GM19240 (cell line): Measurements from ENCODE around the gene SLC22A25.
"Not testable (repeated sequence)": the region's sequence is repeated elsewhere in the genome, so short reads cannot be mapped to it uniquely, and the experiment has no call there.

Experiments
- DNase-seq: peaks from one replicate; pipeline ENCODE4 v3.0.0; 2011; ENCODE audit warnings: low spot score; ENCODE audit not compliant: insufficient read length

The SLC22A25 gene

DNA sequence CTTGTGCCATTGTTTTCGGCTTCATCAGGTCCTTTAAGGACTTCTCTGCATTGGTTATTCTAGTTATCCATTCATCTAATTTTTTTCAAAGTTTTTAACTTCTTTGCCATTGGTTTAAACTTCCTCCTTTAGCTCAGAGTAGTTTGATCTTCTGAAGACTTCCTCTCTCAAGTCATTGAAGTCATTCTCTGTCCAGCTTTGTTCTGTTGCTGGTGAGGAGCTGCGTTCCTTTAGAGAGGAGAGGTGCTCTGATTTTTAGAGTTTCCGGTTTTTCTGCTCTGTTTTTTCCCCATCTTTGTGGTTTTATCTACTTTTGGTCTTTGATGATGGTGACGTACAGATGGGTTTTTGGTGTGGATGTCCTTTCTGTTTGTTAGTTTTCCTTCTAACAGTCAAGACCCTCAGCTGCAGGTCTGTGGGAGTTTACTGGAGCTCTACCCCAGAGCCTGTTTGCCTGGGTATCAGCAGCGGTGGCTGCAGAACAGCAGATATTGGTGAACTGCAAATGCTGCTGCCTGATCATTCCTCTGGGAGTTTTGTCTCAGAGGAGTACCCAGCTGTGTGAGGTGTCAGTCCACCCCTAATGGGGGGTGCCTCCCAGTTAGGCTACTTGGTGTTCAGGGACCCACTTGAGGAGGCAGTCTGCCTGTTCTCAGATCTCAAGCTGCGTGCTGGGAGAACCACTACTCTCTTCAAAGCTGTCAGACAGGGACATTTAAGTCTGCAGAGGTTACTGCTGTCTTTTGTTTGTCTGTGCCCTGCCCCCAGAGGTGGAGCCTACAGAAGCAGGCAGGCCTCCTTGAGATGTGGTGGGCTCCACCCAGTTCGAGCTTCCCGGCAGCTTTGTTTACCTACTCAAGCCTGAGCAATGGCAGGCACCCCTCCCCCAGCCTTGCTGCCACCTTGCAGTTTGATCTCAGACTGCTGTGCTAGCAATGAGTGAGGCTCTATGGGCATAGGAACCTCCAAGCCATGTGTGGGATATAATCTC, 7.6 kb downstream of the SLC22A25 start:
- DNase-seq: not testable (repeated sequence)

DNA sequence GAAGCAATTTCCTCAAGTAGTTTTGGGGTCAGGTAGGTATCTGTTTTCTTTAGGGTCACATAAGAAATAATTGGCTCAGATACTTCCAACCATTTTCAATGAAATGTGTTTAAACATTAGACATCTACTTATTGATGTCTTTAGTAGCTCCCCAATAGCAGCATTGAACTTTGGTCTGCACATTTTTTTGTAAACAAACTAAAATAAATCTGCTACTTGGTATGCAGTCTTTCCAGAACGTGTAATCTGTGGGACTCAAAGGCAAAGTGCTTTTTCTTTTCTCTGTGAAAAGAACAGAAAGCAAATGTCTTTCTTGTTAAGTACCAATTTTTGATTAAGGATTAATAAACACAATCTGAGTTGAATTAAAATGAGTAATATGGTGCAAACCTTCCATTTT, 13.6 kb downstream of the SLC22A25 start:
- DNase-seq: no peak

- DNase-seq: no peak
These were observed 15.8 kb downstream of the SLC22A25 start for GRCh38 chr11:63227521-63228107.

GRCh38 chr11:63226488-63227114, 16.8 kb downstream of the SLC22A25 start:
- DNase-seq: no peak

- DNase-seq: no peak
These were observed 29.3 kb downstream of the SLC22A25 start for GRCh38 chr11:63214093-63214492.

DNA sequence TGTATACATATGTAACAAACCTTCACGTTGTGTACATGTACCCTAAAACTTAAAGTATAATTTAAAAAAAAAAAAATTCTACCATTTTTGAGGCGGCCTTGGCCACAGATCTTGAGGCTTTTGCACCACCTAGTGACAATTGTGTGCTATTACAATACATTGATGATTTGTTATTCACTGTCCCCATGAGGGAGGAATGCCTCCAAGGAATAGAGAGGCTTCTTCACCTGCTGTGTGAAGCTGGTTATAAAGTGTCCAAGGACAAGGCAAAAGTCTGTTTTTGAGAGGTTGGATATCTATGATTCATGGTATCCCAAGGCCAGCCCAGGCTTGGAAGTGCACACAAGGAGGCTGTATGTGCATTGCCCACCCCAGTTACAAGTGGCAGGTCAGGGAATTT, 30.7 kb downstream of the SLC22A25 start:
- no peak for DNase-seq

GRCh38 chr11:63210111-63210510, 33.3 kb downstream of the SLC22A25 start:
- no peak for DNase-seq
